Middle frontal gyrus (tissue), 1 donor: ENCODE results near the gene GMPPB.
"Not testable (repeated sequence)": the region's sequence is repeated elsewhere in the genome, so short reads cannot be mapped to it uniquely, and the experiment has no call there.

Experiments
- DNase-seq: peaks from one replicate; pipeline ENCODE4 v3.0.0-alpha.2; 2015; ENCODE audit warnings: low spot score; ENCODE audit errors: extremely low spot score

The GMPPB gene

GRCh38 chr3:49694409-49695070 lies 29.2 kb downstream of the GMPPB start:
- DNase-seq: not testable (repeated sequence)

- DNase-seq: not testable (repeated sequence)
These were observed 32.3 kb downstream of the GMPPB start for GRCh38 chr3:49691481-49691880.

GRCh38 chr3:49690856-49691255 lies 32.9 kb downstream of the GMPPB start:
- not testable (repeated sequence) for DNase-seq

GRCh38 chr3:49689908-49690624 lies 33.7 kb downstream of the GMPPB start:
- DNase-seq: not testable (repeated sequence)

- DNase-seq: peak; percentile 77
These were observed 34.5 kb downstream of the GMPPB start, which contains the start of the genes MST1 and RNF123 for GRCh38 chr3:49689046-49689907. TSS of gene MST1 (minus strand) at chr3:49689474. CDS start at chr3:49688691, 783 bp downstream. TSS of gene RNF123 (plus strand) at chr3:49689557. CDS start at chr3:49691166, 1,609 bp downstream.

GRCh38 chr3:49688338-49689045 lies 35.3 kb downstream of the GMPPB start:
- not testable (repeated sequence) for DNase-seq

- DNase-seq: not testable (repeated sequence)
These were observed 36.3 kb downstream of the GMPPB start for GRCh38 chr3:49687424-49687795.

- DNase-seq: not testable (repeated sequence)
These were observed 36.9 kb downstream of the GMPPB start for GRCh38 chr3:49686769-49687423.

GRCh38 chr3:49686346-49686745 lies 37.4 kb downstream of the GMPPB start:
- not testable (repeated sequence) for DNase-seq

GRCh38 chr3:49685846-49686245 lies 37.9 kb downstream of the GMPPB start:
- DNase-seq: not testable (repeated sequence)

GRCh38 chr3:49685103-49685502 lies 38.6 kb downstream of the GMPPB start:
- not testable (repeated sequence) for DNase-seq

GRCh38 chr3:49684453-49684852 lies 39.3 kb downstream of the GMPPB start:
- not testable (repeated sequence) for DNase-seq

GRCh38 chr3:49683162-49683561 lies 40.6 kb downstream of the GMPPB start:
- DNase-seq: no peak

- no peak for DNase-seq
These were observed 42.2 kb downstream of the GMPPB start for GRCh38 chr3:49681543-49681942.

GRCh38 chr3:49681232-49681522 lies 42.6 kb downstream of the GMPPB start:
- DNase-seq: no peak

GRCh38 chr3:49680493-49681231 lies 43.1 kb downstream of the GMPPB start:
- no peak for DNase-seq

- DNase-seq: no peak
These were observed 47.8 kb downstream of the GMPPB start for GRCh38 chr3:49675912-49676311.

- DNase-seq: no peak
These were observed 49.2 kb downstream of the GMPPB start for GRCh38 chr3:49674497-49674983.

- DNase-seq: peak; percentile 88
These were observed 49.8 kb downstream of the GMPPB start, which contains the start of gene APEH for GRCh38 chr3:49673715-49674496. TSS of gene APEH (plus strand) at chr3:49674351. CDS start at chr3:49674402, 51 bp downstream.
